Skin epidermis (tissue), 12 donors: ENCODE results near the gene ITIH1.
A peak's percentile ranks its signal among the peaks of the same experiment; 100 is the strongest.
"Not testable (repeated sequence)": the region's sequence is repeated elsewhere in the genome, so short reads cannot be mapped to it uniquely, and the experiment has no call there.

Experiments used
- H3K27ac ChIP-seq, 21 experiments: fragments of 200-600 bp; sonication (generic) in 11 of 21; one replicate each; pipeline ENCODE4 v1.5.0; 2020; ENCODE audit warnings: mild to moderate bottlenecking in 3 of 21, inconsistent platforms in 2 of 21, moderate library complexity in 2 of 21
- H3K4me3 ChIP-seq, 7 experiments: fragments of 200-600 bp; sonication (generic) in 2 of 7; one replicate each; pipeline ENCODE4 v1.5.0; 2020; ENCODE audit warnings: inconsistent platforms in 2 of 7, mild to moderate bottlenecking in 2 of 7, moderate library complexity in 1 of 7

Gene ITIH1

DNA sequence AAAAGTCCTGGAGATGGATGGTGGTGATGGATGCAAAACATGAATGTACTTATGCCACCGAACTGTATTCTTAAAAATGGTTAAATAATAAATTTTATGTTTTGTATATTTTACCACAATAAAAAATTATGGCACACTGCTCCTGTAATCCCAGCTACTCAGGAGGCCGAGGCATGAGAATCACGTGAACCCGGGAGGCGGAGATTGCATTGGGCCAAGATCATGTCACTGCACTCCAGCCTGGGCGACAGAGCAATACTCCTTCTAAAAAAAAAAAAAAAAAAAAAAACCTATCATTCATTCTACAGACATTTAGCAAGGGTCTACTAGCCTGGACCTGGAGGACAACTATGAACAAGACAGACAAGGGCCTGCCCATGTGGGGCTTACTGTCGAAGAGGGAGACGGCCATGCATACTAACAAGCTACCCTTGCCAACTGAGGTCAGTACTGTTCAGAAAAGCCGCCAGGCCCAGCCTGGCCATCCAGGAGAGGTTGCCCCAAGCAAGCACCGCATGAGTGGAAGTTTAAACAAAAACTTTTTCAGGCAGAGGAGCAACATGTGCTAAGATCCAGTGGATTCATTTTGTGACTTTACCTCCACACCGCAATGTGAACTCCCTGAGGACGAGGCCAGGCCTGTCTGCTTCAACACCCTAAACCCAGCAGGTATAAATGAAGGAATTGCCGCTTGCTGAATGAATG is 3.9 kb upstream of the ITIH1 start:
- H3K27ac ChIP-seq: no peak overlapping the region

DNA sequence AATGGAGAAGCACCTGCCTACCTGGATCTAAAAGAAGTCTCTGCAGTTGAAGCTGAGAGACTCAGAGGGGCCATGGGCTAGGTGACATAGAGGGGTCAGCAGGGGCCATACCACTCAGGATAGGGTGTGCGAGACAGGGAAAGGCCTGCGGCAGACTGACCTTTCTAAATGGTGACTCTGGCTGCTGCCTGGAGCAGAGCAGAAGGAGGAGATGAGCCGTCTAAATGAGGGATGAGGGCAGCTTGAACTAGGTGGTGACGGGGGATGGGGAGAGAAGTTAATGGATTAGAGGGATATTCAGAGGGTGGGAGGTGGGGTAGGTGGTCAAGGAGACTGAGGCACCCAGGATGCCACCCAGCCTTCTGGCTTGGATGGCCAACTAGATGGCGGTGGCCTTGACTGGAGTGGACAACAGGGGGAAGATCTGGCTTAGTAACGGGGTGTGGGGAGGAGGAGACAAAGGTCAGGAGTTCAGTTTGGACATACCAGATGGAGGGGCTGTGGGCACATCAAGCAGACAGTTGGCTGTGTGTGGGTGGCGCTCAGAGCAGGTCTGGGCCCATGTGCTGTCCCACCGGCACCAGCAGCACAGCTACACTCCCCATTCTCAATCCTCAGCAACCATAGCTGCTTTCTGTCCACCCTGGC is 3.2 kb upstream of the ITIH1 start:
- Histone ChIP-seq H3K27ac (no peak overlapping the region), H3K4me3 (no peak overlapping the region)

More for the DNA sequence above, 3.9 kb upstream of the ITIH1 start:
- H3K4me3 ChIP-seq: no peak overlapping the region

- Histone ChIP-seq H3K4me3 (no peak overlapping the region), H3K27ac (no peak overlapping the region)
Observed at GRCh38 chr3:52774901-52775864, 2.2 kb upstream of the ITIH1 start.

- Histone ChIP-seq H3K27ac (no peak overlapping the region), H3K4me3 (no peak overlapping the region)
Observed at GRCh38 chr3:52775877-52776276, 1.5 kb upstream of the ITIH1 start.

- H3K4me3 ChIP-seq, H3K27ac ChIP-seq: not testable (repeated sequence)
Observed at GRCh38 chr3:52776486-52776885, 913 bp upstream of the ITIH1 start.

DNA sequence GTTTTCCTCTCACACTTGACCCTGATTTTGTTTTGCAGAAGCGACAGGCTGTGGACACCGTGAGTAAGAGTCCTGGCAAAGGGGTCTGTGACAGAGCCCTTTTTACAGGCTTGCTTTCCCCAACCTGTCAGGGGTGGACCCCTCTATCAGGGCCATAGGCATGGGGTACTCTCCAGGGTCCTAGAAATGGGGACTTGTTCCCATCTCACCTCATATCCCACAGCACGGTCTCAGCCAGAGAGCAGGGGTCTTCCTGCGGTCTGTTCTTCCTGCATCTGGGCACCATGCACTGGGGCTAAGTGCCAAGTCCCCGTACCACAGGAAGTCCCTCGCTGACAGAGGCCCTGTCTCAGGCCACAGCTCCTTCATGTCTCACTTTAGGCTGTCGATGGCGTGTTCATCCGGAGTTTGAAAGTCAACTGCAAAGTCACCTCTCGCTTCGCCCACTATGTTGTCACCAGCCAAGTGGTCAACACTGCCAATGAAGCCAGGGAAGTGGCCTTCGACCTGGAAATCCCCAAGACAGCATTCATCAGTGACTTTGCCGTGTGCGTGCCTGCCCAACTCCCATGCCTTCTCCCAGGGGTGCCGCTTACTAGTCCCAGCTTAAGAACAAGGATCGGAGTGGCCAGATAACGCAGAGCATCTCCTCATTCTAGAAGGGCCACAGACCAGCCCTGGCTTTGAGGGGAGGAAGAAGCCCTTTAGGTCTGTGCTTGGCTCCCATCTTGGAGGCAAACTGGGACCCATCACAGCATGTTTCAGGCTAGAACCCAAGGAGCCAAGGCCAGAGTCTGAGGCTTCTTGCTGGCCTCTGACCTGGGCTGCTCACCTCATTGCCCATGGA is 783 bp downstream of the ITIH1 start:
- no peak overlapping the region for H3K27ac ChIP-seq
- H3K4me3 ChIP-seq: no peak overlapping the region

DNA sequence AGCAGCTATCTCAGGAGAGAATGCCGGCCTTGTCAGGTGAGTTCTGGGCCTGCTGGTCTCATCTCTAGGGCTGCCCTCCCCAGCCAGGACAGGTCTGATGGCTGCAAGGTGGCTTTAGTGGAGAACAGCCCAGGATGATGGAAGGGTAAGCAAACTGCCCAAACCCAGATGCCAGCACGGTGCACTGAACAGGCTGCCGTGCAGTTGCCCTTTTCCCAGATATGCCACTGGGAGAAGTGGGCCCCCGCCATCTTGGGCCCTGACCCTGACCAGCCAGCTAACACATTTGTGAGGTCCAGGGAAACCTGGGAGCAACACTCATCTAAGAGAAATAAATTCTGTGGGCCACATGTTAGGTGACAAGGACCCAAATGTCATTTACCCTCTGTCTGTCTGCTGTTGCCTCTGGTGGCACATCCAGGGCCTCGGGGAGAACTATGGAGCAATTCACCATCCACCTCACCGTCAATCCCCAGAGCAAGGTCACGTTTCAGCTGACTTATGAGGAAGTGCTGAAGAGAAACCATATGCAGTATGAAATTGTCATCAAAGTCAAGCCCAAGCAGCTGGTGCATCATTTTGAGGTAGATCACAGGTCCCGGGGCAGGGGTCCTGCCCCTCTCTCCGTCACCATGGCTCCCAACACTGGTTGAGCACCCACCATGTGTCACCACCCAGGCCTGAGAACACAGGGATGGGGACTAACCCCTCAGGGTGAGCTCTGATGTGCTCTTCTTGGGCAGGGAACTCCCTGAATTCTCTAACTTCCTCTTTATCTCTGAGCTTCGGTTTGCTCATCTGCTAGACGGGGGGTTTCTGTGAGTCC is 1.8 kb downstream of the ITIH1 start:
- Histone ChIP-seq H3K4me3 (no peak overlapping the region), H3K27ac (peak overlapping the region in 1 of 21 experiments; percentile 55)

GRCh38 chr3:52779837-52780585 is 2.6 kb downstream of the ITIH1 start:
- peak overlapping the region in 1 of 21 experiments; percentile 55 for H3K27ac ChIP-seq
- H3K4me3 ChIP-seq: no peak overlapping the region

DNA sequence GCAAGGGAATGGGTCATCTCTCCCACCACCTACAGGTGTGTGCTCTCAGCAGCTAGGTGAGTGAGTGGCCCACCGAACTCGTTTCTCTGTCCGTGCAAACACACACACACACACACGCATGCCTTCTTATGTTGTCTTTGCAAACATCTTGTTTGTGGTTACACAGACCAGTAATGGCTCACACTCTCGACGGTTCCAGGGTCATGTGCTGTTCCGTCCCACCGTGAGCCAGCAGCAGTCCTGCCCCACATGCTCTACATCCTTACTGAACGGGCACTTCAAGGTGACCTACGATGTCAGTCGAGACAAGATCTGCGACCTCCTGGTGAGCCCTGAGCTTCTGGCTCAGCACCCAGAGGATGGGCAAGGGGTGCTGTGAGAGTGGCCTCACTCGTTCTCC is 4.3 kb downstream of the ITIH1 start:
- no peak overlapping the region for H3K27ac ChIP-seq

DNA sequence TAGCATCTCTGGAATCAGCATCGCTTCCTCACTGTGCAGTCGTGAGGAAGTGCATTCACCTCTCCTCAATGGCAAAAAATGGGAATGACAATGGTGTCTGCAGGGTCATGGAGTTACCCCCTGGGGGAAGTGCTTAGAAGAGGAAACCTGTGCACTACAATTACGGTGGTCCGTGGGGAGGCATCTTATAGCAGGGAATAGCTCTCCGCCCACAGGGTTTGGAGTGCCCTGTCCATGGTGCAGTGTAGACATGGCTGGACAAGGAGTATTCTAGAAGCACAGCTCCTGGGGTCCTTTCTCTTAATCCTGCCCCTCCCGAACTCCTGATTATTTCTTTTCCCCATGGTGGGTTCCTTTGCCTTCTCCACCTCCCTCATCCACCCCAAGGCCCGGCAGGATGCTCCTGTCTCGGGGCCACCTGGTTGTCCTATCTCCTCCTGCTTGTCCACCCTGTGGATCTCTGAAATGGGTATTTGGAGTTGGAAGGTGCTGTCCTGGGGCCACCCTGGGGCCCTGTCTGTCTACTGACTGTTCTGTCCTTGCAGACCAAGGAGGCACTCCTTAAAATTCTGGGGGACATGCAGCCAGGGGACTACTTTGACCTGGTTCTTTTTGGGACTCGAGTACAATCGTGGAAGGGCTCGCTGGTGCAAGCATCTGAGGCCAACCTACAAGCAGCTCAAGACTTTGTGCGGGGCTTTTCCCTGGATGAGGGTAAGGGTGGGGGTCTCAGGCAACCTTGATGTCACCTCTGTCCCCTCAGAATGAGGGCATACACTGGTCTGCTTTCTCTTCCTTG is 5.2 kb downstream of the ITIH1 start:
- H3K27ac ChIP-seq: no peak overlapping the region
- no peak overlapping the region for H3K4me3 ChIP-seq

More for the DNA sequence above, 4.3 kb downstream of the ITIH1 start:
- H3K4me3 ChIP-seq: no peak overlapping the region

DNA sequence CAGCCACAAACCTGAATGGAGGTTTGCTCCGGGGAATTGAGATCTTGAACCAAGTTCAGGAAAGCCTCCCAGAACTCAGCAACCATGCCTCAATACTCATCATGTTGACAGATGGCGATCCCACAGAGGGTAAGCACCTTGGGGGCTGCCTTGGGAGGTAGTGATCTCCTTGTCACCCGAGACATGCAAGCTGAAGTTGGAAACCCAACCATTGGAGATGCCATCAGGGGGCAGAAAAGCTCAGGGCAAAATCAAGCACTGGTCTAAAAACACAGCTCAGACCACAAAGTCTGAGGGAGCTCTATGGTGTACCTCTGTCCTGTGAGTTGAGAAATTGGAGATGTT is 5.8 kb downstream of the ITIH1 start:
- no peak overlapping the region for H3K4me3 ChIP-seq
- H3K27ac ChIP-seq: no peak overlapping the region

- Histone ChIP-seq H3K27ac (no peak overlapping the region), H3K4me3 (no peak overlapping the region)
Observed at GRCh38 chr3:52784021-52784621, 6.7 kb downstream of the ITIH1 start.

- Histone ChIP-seq H3K27ac (no peak overlapping the region), H3K4me3 (no peak overlapping the region)
Observed at GRCh38 chr3:52784931-52785590, 7.7 kb downstream of the ITIH1 start.

GRCh38 chr3:52786330-52787215 is 9.2 kb downstream of the ITIH1 start:
- H3K27ac ChIP-seq: no peak overlapping the region
- no peak overlapping the region for H3K4me3 ChIP-seq

- no peak overlapping the region for H3K4me3 ChIP-seq
- H3K27ac ChIP-seq: no peak overlapping the region
Observed at GRCh38 chr3:52787246-52787645, 9.8 kb downstream of the ITIH1 start.
